KOPT-K1 (cell line): Measurements from ENCODE around the gene ACVR1.

ENCODE experiments used
- H3K27ac ChIP-seq: fragments of 200-600 bp; sonication (generic); 2 replicates; pipeline ENCODE4 v1.5.1; 2016; ENCODE audit warnings: antibody characterized with exemption, mild to moderate bottlenecking, low read depth, low read length; ENCODE audit not compliant: poor library complexity, severe bottlenecking
- H3K36me3 ChIP-seq: fragments of 200-600 bp; sonication (generic); 2 replicates; pipeline ENCODE4 v1.5.1; 2017; ENCODE audit warnings: antibody characterized with exemption, mild to moderate bottlenecking, low read length, moderate library complexity; ENCODE audit not compliant: insufficient read depth
- H3K9me3 ChIP-seq: fragments of 200-600 bp; sonication (generic); 2 replicates; pipeline ENCODE4 v1.5.1; 2017; ENCODE audit warnings: antibody characterized with exemption, low read length, mild to moderate bottlenecking; ENCODE audit not compliant: insufficient read depth, poor library complexity, severe bottlenecking

The ACVR1 gene

GRCh38 chr2:157787364-157787938, 88.7 kb downstream of the ACVR1 start:
- Histone ChIP-seq H3K9me3 (no peaks in the 10 kb centered on the region), H3K36me3 (no peaks in the 10 kb centered on the region), H3K27ac (no peak overlapping the region)

- no peak overlapping the region for H3K27ac ChIP-seq
- no peaks in the 10 kb centered on the region for H3K36me3 ChIP-seq
- H3K9me3 ChIP-seq, result no peaks in the 10 kb centered on the region
Observed at GRCh38 chr2:157786663-157787363, 89.3 kb downstream of the ACVR1 start.

- Histone ChIP-seq H3K27ac (no peak overlapping the region), H3K36me3 (no peaks in the 10 kb centered on the region), H3K9me3 (no peaks in the 10 kb centered on the region)
Observed at GRCh38 chr2:157785866-157786662, 90.1 kb downstream of the ACVR1 start.

- H3K9me3 ChIP-seq, result no peaks in the 10 kb centered on the region
- no peaks in the 10 kb centered on the region for H3K36me3 ChIP-seq
- no peak overlapping the region for H3K27ac ChIP-seq
Observed at GRCh38 chr2:157785200-157785599, 90.9 kb downstream of the ACVR1 start.

- Histone ChIP-seq H3K9me3 (no peaks in the 10 kb centered on the region), H3K36me3 (no peaks in the 10 kb centered on the region), H3K27ac (no peak overlapping the region)
Observed at GRCh38 chr2:157784823-157785175, 91.3 kb downstream of the ACVR1 start.

- Histone ChIP-seq H3K9me3 (no peaks in the 10 kb centered on the region), H3K27ac (no peak overlapping the region), H3K36me3 (no peaks in the 10 kb centered on the region)
Observed at GRCh38 chr2:157784169-157784822, 91.8 kb downstream of the ACVR1 start.

- Histone ChIP-seq H3K27ac (no peak overlapping the region), H3K36me3 (no peaks in the 10 kb centered on the region), H3K9me3 (no peaks in the 10 kb centered on the region)
Observed at GRCh38 chr2:157783245-157783644, 92.9 kb downstream of the ACVR1 start.

GRCh38 chr2:157782057-157782845, 93.9 kb downstream of the ACVR1 start:
- H3K9me3 ChIP-seq, result no peaks in the 10 kb centered on the region
- no peak overlapping the region for H3K27ac ChIP-seq
- no peaks in the 10 kb centered on the region for H3K36me3 ChIP-seq

- Histone ChIP-seq H3K9me3 (no peaks in the 10 kb centered on the region), H3K27ac (no peak overlapping the region), H3K36me3 (no peaks in the 10 kb centered on the region)
Observed at GRCh38 chr2:157780211-157780610, 95.9 kb downstream of the ACVR1 start.

GRCh38 chr2:157779794-157780193, 96.3 kb downstream of the ACVR1 start:
- Histone ChIP-seq H3K9me3 (no peaks in the 10 kb centered on the region), H3K27ac (no peak overlapping the region), H3K36me3 (no peaks in the 10 kb centered on the region)

- H3K27ac ChIP-seq, result no peak overlapping the region
Observed at GRCh38 chr2:157777427-157777826, 98.7 kb downstream of the ACVR1 start.

GRCh38 chr2:157771234-157771633, 104.9 kb downstream of the ACVR1 start:
- H3K27ac ChIP-seq, result no peak overlapping the region
- H3K9me3 ChIP-seq, result no peaks in the 10 kb centered on the region

More at GRCh38 chr2:157777427-157777826, 98.7 kb downstream of the ACVR1 start:
- Histone ChIP-seq H3K36me3 (no peaks in the 10 kb centered on the region), H3K9me3 (no peaks in the 10 kb centered on the region)

GRCh38 chr2:157769856-157770255, 106.3 kb downstream of the ACVR1 start:
- Histone ChIP-seq H3K27ac (no peak overlapping the region), H3K9me3 (no peaks in the 10 kb centered on the region), H3K36me3 (no peaks in the 10 kb centered on the region)

More at GRCh38 chr2:157771234-157771633, 104.9 kb downstream of the ACVR1 start:
- no peaks in the 10 kb centered on the region for H3K36me3 ChIP-seq

GRCh38 chr2:157764386-157764785, 111.7 kb downstream of the ACVR1 start:
- no peaks in the 10 kb centered on the region for H3K9me3 ChIP-seq
- H3K36me3 ChIP-seq, result no peaks in the 10 kb centered on the region
- H3K27ac ChIP-seq, result no peak overlapping the region
